COR-L47 (cell line): ENCODE results near the gene AMOT.

Experiments
- DNase-seq: peaks from one replicate; lab custom pipeline; 2025; lab: John Stamatoyannopoulos, UW

Gene AMOT

GRCh38 chrX:112738347-112739033 is 102.1 kb downstream of the AMOT start:
- no peak for DNase-seq

GRCh38 chrX:112736310-112736709 is 104.3 kb downstream of the AMOT start:
- no peak for DNase-seq

GRCh38 chrX:112735147-112735546 is 105.5 kb downstream of the AMOT start:
- no peak for DNase-seq

- DNase-seq: no peak
Measured at GRCh38 chrX:112734290-112734689, 106.3 kb downstream of the AMOT start.

- DNase-seq: no peak
Measured at GRCh38 chrX:112731793-112732192, 108.8 kb downstream of the AMOT start.
